Right lobe of liver (tissue), 6 donors: ENCODE measurements around the gene ASB1. TPM values are rescaled to one million over a fixed set of nuclear protein-coding genes. Genes with fewer than 3 reads are reported as not detected.

ENCODE experiments used
- ATAC-seq, 4 donors: fragments of 200-7000 bp; cut with Tn5 transposase; one replicate each; pipeline ENCODE4 v1.9.1; 2020; ENCODE audit warnings: mild to moderate bottlenecking in 4 of 4, moderate library complexity in 4 of 4
- DNase-seq, 3 donors: peaks; one replicate each; pipeline ENCODE4 v3.0.0-alpha.2; 2020
- H3K27ac ChIP-seq, 3 donors: fragments of 200-600 bp; one replicate each; pipeline ENCODE4 v1.8.0; 2022
- H3K27me3 ChIP-seq, 2 donors: fragments of 200-600 bp; one replicate each; pipeline ENCODE4 v1.8.0; 2022
- H3K36me3 ChIP-seq, 4 donors: fragments of 200-600 bp; sonication (generic) in 1 of 4; one replicate each; pipeline versions ENCODE4 v1.5.1 to v1.8.0; 2017 to 2022; ENCODE audit warnings: control low read depth in 1 of 4
- H3K4me1 ChIP-seq, 4 donors: fragments of 200-600 bp; sonication (generic) in 1 of 4; one replicate each; pipeline versions ENCODE4 v1.5.1 to v1.8.0; 2017 to 2022; ENCODE audit warnings: control low read depth in 1 of 4
- H3K4me3 ChIP-seq, 3 donors: fragments of 200-600 bp; one replicate each; pipeline ENCODE4 v1.8.0; 2022
- H3K9me3 ChIP-seq, 4 donors: fragments of 200-600 bp; sonication (generic) in 1 of 4; one replicate each; pipeline versions ENCODE4 v1.5.1 to v1.8.0; 2017 to 2022; ENCODE audit warnings: control low read depth in 1 of 4
- POLR2A ChIP-seq: fragments of 450-650 bp; IDR thresholded peaks from one replicate; pipeline ENCODE4 v1.6.1; 2017; ENCODE audit warnings: antibody characterized with exemption, mild to moderate bottlenecking
- WGBS: methylation state at CpG from one replicate; pipeline ENCODE4 v1.1.6; 2018; ENCODE audit warnings: low coverage, low lambda C conversion rate; ENCODE audit not compliant: insufficient coverage; ENCODE audit errors: missing lambda C conversion rate; 5-methylcytosine and 5-hydroxymethylcytosine counted together
- intact Hi-C, 2 donors: fragments of 100-400 bp; cut with DNase I; formaldehyde crosslinking; loops; one replicate each; pipeline versions ENCODE4 v1.11.2 to v1.14.1; 2022
- total RNA-seq, 6 experiments: library from RNA; depleted of rRNA in 2 of 6; stranded (reverse); fragments of >200 nt in 2 of 6; fragmentation: NEBNext Ultra II Directional in 3 of 6; extraction: Animal tissue kit (Norgen Biotek cat#: 25700) in 3 of 6; gene quantifications; one replicate each; pipeline versions ENCODE4 v1.1.0 to v1.2.4, GENCODE V29; 2016 to 2023
- TF ChIP-seq, protein P1 (sequence below), 4 donors: fragments of 200-600 bp in 3 of 4; fragments of 450-650 bp in 1 of 4; IDR thresholded peaks; one replicate each; pipeline versions ENCODE4 v1.5.1 to v1.8.0; 2016 to 2022; ENCODE audit warnings: antibody characterized with exemption in 4 of 4, mild to moderate bottlenecking in 2 of 4
- donor health status: DM: no; HTN: yes; CAD: no.
- donor health status: DM: no; HTN: no; CAD: no.
- donor health status: DM: no; HTN: no; CAD: no.
- donor health status: DM: no; HTN: yes; CAD: no.
- donor health status: DM: no; HTN: yes; CAD: no.

Gene ASB1
- total RNA-seq, 6 experiments from 2014 or later = 6.3 to 18.2 (median 8.4) TPM

DNA sequence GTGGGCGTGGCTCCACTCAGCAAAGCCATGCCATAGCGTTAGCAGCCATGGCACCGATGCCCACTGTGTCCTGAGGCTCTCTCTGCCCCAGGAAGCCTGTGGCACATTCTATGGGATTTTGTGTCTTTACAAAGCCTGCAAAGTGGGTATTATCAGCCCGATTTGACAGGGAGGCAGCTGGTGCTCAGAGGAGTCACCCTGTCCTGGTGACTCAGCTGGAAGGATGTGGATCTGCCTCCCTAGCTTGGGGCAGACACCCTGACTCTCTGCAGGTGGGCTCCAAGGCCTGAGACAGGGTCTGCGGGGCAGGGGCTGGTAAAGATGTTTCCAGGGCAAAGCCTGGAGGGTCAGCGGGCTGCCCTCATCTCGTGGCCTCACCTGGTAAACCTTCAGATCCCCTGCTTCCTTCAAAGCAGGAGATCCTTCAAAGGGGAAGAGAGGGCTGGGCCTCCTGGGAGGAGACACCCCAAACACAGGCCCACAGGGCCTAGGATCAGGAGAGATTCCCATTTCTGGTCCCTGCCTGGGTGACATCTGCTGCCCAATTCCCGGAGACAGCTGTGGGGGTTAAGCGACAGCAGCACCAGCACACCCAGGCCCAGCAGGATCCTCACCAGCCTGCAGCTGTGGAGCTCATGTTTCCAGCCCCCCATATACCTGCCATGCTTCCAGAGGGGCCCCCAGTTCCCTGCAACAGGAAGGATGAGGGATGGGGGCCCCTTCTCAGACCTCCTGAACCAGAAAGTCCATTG lies 3.0 kb upstream of the ASB1 start:
- WGBS = 80% methylated on average over 3 of the region's 9 CpGs
- Histone ChIP-seq H3K4me1 (peaks cover 0 to 17% (median 4%) of the 10 kb centered on the region in 4 donors), H3K36me3 (no peaks in the 10 kb centered on the region), H3K27ac (no peak overlapping the region), H3K9me3 (no peaks in the 10 kb centered on the region), H3K4me3 (no peak overlapping the region), H3K27me3 (no peaks in the 10 kb centered on the region)
- no peak for DNase-seq
- intact Hi-C loops = no loop called here
- ATAC-seq = no peak
- TF ChIP-seq POLR2A = no peak
- TF ChIP-seq, protein P1, sequence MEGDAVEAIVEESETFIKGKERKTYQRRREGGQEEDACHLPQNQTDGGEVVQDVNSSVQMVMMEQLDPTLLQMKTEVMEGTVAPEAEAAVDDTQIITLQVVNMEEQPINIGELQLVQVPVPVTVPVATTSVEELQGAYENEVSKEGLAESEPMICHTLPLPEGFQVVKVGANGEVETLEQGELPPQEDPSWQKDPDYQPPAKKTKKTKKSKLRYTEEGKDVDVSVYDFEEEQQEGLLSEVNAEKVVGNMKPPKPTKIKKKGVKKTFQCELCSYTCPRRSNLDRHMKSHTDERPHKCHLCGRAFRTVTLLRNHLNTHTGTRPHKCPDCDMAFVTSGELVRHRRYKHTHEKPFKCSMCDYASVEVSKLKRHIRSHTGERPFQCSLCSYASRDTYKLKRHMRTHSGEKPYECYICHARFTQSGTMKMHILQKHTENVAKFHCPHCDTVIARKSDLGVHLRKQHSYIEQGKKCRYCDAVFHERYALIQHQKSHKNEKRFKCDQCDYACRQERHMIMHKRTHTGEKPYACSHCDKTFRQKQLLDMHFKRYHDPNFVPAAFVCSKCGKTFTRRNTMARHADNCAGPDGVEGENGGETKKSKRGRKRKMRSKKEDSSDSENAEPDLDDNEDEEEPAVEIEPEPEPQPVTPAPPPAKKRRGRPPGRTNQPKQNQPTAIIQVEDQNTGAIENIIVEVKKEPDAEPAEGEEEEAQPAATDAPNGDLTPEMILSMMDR (IDR thresholded peaks at IDR 0.05) = no peak

DNA sequence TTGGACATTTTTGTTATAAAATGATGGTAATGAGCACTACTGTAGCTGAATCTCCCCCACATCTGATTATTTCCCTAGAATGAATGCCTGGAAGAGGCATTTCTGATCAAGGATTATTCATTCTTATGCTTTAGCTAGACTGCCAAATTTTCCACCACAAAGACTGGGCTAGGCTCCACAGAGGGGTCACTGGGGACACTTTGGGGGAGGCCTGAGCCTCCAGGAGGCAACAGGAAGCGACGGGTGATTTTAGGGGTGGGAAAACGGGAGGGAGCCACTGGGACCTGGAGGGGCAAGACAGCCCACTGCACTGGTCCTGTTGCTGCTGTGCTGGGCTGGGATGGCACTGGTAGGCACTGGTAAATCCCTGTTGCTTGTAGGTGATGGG lies 2.4 kb upstream of the ASB1 start:
- DNase-seq (no peak), ATAC-seq (no peak)
- Histone ChIP-seq H3K36me3 (no peaks in the 10 kb centered on the region), H3K9me3 (no peaks in the 10 kb centered on the region), H3K4me1 (peaks cover 0 to 17% (median 4%) of the 10 kb centered on the region in 4 donors), H3K27ac (no peak overlapping the region), H3K27me3 (no peaks in the 10 kb centered on the region), H3K4me3 (no peak overlapping the region)
- no CpG with 5 or more reads among the region's 3 CpGs for WGBS
- TF ChIP-seq POLR2A = no peak
- TF ChIP-seq, protein P1 (IDR thresholded peaks at IDR 0.05) = no peak
- intact Hi-C loops = no loop called here

DNA sequence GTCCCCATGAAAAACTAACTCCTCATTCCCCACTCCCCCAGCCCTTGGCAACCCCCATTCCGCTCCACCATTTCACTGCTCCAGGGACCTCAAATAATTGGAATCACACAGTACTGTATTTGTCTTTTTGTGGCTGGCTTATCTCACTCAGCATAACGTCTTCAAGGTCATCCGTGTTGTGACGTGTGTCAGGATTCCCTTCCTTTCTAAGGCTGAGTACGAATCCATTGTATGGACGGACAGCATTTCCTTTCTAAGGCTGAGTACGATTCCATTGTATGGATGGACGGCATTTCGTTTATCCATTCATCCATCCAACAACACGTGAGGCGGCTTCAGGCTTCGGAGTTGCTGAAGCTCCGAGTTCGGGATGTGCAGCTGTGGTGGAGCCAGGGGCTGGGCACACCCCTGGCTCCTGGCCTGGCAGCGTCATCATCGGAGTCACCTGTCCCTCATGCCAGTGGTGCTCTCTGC lies 1.2 kb upstream of the ASB1 start:
- H3K27me3 ChIP-seq = no peaks in the 10 kb centered on the region
- TF ChIP-seq, protein P1 (IDR thresholded peaks at IDR 0.05) = no peak
- no peak for TF ChIP-seq POLR2A
- no peaks in the 10 kb centered on the region for H3K9me3 ChIP-seq
- H3K27ac ChIP-seq = no peak overlapping the region
- ATAC-seq (peak in 1 of 4 donors; percentile 8), DNase-seq (no peak)
- H3K4me1 ChIP-seq = peaks cover 0 to 17% (median 4%) of the 10 kb centered on the region in 4 donors
- intact Hi-C loops = no loop called here
- WGBS = 74% methylated on average over 6 of the region's 16 CpGs
- H3K36me3 ChIP-seq = no peaks in the 10 kb centered on the region
- H3K4me3 ChIP-seq = peak overlapping the region in 1 of 3 donors; percentile 99

DNA sequence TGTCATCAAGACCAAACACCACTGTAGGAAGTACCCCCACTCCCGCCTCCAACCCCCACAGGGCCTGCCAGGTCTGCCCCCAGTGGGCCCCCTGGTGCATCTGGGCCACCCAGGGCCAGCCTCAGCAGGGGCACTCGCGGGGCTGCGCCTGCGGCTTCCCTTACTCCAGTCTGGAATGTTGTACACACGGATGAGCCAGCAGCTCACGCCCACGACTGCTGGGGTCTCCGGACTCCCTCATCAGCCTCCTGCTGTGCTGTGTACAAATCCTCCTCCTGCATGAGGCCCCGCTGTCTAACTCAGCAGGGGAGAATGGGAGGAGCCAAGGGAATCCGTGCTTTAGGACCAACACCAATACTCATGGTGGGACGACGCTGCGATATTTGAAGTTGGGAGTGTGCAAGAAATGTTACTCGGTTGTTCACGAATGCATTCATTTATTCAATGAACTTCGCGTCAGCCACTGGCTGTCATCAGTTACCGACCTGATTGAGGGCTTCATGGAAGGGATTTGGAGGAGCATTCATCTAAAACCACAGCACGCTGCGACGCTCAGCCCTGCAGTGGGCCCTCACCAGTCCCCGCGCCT lies 654 bp upstream of the ASB1 start:
- no peaks in the 10 kb centered on the region for H3K27me3 ChIP-seq
- H3K27ac ChIP-seq = peak overlapping the region; percentile 77 to 94 (median 85)
- WGBS = 0% methylated on average over 3 of the region's 24 CpGs
- peaks cover 0 to 17% (median 4%) of the 10 kb centered on the region in 4 donors for H3K4me1 ChIP-seq
- H3K36me3 ChIP-seq = no peaks in the 10 kb centered on the region
- intact Hi-C loops = no loop called here
- H3K9me3 ChIP-seq = no peaks in the 10 kb centered on the region
- no peak for DNase-seq
- TF ChIP-seq, protein P1 (IDR thresholded peaks at IDR 0.05) = no peak
- TF ChIP-seq POLR2A = no peak
- ATAC-seq = peak; percentile 2 to 31 (median 5)
- H3K4me3 ChIP-seq = peak overlapping the region; percentile 85 to 99 (median 91)
